Hematopoietic multipotent progenitor cell treated with erythropoietin and hydrocortisone succinate and interleukin-3 and kit ligand, for 17 days (in vitro differentiated cells): ENCODE results near the gene FOLR3.
"Not testable (repeated sequence)": the region's sequence is repeated elsewhere in the genome, so short reads cannot be mapped to it uniquely, and the experiment has no call there.

ENCODE experiments used
- DNase-seq: peaks from one replicate; pipeline ENCODE4 v3.0.0-alpha.2; 2015; ENCODE audit warnings: low spot score

FOLR3 gene

GRCh38 chr11:72162891-72163492, 27.5 kb downstream of the FOLR3 start:
- DNase-seq = no peak

- not testable (repeated sequence) for DNase-seq
These were observed 28.7 kb downstream of the FOLR3 start for GRCh38 chr11:72164187-72164586.

GRCh38 chr11:72169046-72169555, 33.6 kb downstream of the FOLR3 start:
- not testable (repeated sequence) for DNase-seq

GRCh38 chr11:72169754-72170153, 34.2 kb downstream of the FOLR3 start:
- not testable (repeated sequence) for DNase-seq

GRCh38 chr11:72172043-72172442, 36.5 kb downstream of the FOLR3 start:
- DNase-seq = not testable (repeated sequence)

- DNase-seq = no peak
These were observed 37.8 kb downstream of the FOLR3 start for GRCh38 chr11:72173291-72173690.

- DNase-seq = no peak
These were observed 39.0 kb downstream of the FOLR3 start for GRCh38 chr11:72174302-72175070.

- no peak for DNase-seq
These were observed 42.1 kb downstream of the FOLR3 start for GRCh38 chr11:72177656-72178055.

GRCh38 chr11:72179049-72179803, 43.7 kb downstream of the FOLR3 start:
- no peak for DNase-seq

- no peak for DNase-seq
These were observed 44.4 kb downstream of the FOLR3 start for GRCh38 chr11:72179804-72180396.

- DNase-seq = not testable (repeated sequence)
These were observed 45.5 kb downstream of the FOLR3 start for GRCh38 chr11:72180892-72181552.

- DNase-seq = not testable (repeated sequence)
These were observed 46.0 kb downstream of the FOLR3 start for GRCh38 chr11:72181553-72181958.

GRCh38 chr11:72188267-72188666, 52.7 kb downstream of the FOLR3 start:
- no peak for DNase-seq
